ENCODE data around the gene STK11.

DNA sequence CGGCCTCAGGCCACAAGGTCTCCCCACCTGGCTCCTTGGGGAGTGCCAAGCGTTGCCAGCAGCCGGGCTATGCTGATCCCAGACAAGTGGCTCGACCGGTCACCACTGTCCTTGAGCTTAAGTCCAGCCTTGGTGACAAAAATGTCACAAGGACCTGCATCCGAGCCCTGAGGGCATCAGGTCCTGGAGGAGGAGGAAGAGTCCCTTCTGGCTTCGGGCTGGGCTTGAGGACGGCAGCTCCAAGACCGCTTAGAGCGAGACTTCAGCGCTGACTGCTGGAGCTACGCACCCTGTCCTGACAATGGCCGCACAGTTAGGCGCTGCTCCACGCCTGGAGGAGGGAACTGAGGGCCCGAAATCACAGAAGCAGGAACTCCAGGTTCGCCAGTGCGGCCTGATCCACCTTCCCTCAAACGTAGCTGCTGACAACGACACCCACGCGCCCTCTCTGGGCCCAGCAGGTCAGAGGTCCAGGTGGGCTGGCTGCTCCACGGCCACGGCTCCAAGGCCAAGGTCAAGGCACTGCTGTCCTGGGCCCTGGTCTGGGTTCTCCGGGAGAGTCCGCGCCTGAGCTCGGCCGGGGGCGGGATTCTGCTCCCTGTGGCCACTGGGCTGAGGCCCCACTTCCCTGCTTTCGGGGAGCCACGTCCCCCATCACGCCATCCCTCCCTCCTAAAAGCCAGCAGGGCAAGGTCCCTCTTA is 38.6 kb upstream of the STK11 start:
- TF ChIP-seq, protein P1, sequence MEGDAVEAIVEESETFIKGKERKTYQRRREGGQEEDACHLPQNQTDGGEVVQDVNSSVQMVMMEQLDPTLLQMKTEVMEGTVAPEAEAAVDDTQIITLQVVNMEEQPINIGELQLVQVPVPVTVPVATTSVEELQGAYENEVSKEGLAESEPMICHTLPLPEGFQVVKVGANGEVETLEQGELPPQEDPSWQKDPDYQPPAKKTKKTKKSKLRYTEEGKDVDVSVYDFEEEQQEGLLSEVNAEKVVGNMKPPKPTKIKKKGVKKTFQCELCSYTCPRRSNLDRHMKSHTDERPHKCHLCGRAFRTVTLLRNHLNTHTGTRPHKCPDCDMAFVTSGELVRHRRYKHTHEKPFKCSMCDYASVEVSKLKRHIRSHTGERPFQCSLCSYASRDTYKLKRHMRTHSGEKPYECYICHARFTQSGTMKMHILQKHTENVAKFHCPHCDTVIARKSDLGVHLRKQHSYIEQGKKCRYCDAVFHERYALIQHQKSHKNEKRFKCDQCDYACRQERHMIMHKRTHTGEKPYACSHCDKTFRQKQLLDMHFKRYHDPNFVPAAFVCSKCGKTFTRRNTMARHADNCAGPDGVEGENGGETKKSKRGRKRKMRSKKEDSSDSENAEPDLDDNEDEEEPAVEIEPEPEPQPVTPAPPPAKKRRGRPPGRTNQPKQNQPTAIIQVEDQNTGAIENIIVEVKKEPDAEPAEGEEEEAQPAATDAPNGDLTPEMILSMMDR (IDR thresholded peaks at IDR 0.05), result no peak
- TF ChIP-seq POLR2A (IDR thresholded peaks at IDR 0.05), result no peak

Data from testis (tissue), 2 donors.